ENCODE results near the gene SH2B2.

The SH2B2 gene

GRCh38 chr7:102261451-102261850 lies 25.2 kb upstream of the SH2B2 start:
- ATAC-seq = no peak
- no peak for TF ChIP-seq POU6F1 (CRISPR knock-in tag; IDR thresholded peaks at IDR 0.05; ENCODE audit: borderline replicate concordance, low read depth)
- TF ChIP-seq TSHZ2 (CRISPR knock-in tag; IDR thresholded peaks at IDR 0.05) = no peak
- no peak for TF ChIP-seq PATZ1 (CRISPR knock-in tag; IDR thresholded peaks at IDR 0.05; ENCODE audit: borderline replicate concordance)
- TF ChIP-seq ZFP3 (CRISPR knock-in tag; IDR thresholded peaks at IDR 0.05) = no peak
- no peak for TF ChIP-seq ZFP30 (CRISPR knock-in tag; IDR thresholded peaks at IDR 0.05)
- TF ChIP-seq RARB (CRISPR knock-in tag; IDR thresholded peaks at IDR 0.05) = no peak
- no peak for TF ChIP-seq BACH2 (CRISPR knock-in tag; IDR thresholded peaks at IDR 0.05; ENCODE audit: borderline replicate concordance)
- TF ChIP-seq OSR1 (CRISPR knock-in tag; IDR thresholded peaks at IDR 0.05) = no peak
- TF ChIP-seq CREB5 (CRISPR knock-in tag; IDR thresholded peaks at IDR 0.05; ENCODE audit: low read depth) = no peak

- no peak for TF ChIP-seq GLIS3 (CRISPR knock-in tag; IDR thresholded peaks at IDR 0.05)
- TF ChIP-seq RARB (CRISPR knock-in tag; IDR thresholded peaks at IDR 0.05) = no peak
- TF ChIP-seq PATZ1 (CRISPR knock-in tag; IDR thresholded peaks at IDR 0.05; ENCODE audit: borderline replicate concordance) = no peak
- TF ChIP-seq CSDC2 (CRISPR knock-in tag; IDR thresholded peaks at IDR 0.05) = no peak
- no peak for TF ChIP-seq ARNTL (CRISPR knock-in tag; IDR thresholded peaks at IDR 0.05; ENCODE audit: borderline replicate concordance, low read depth)
- TF ChIP-seq CSRNP3 (CRISPR knock-in tag; IDR thresholded peaks at IDR 0.05) = no peak
- TF ChIP-seq ZNF565 (CRISPR knock-in tag; conservative IDR thresholded peaks at IDR 0.05; ENCODE audit: low read depth) = no peak
- no peak for TF ChIP-seq BACH2 (CRISPR knock-in tag; IDR thresholded peaks at IDR 0.05; ENCODE audit: borderline replicate concordance)
- TF ChIP-seq ZC3H10 (CRISPR knock-in tag; IDR thresholded peaks at IDR 0.05) = no peak
- no peak for TF ChIP-seq ZNF8 (CRISPR knock-in tag; IDR thresholded peaks at IDR 0.05)
- TF ChIP-seq POU6F1 (CRISPR knock-in tag; IDR thresholded peaks at IDR 0.05; ENCODE audit: borderline replicate concordance, low read depth) = no peak
- no peak for TF ChIP-seq TOX (CRISPR knock-in tag; IDR thresholded peaks at IDR 0.05; ENCODE audit: borderline replicate concordance)
- no peak for ATAC-seq
These were observed 24.1 kb upstream of the SH2B2 start for GRCh38 chr7:102262546-102262945.
